AG04450 (cell line): ENCODE measurements around the gene CDC42BPB. TPM values are rescaled to one million over a fixed set of nuclear protein-coding genes. Genes with fewer than 3 reads are reported as not detected.

ENCODE experiments used
- CTCF ChIA-PET: fragments of 300-600, 350-600 bp; formaldehyde crosslinking; extraction: SDS; loops from one replicate; lab custom pipeline; 2022; ENCODE audit warnings: antibody characterized with exemption, inconsistent platforms; lab: Charles Lee
- POLR2A ChIA-PET: fragments of 350-600 bp; formaldehyde crosslinking; extraction: SDS; loops from one replicate; lab custom pipeline; 2021; ENCODE audit warnings: antibody characterized with exemption, inconsistent platforms; lab: Yijun Ruan, JAX
- DNase-seq: peaks from one replicate; pipeline ENCODE4 v3.0.0-alpha.2; 2011; ENCODE audit warnings: low read depth, low spot score
- H3K27ac ChIP-seq: one replicate; pipeline ENCODE4 v1.5.1; 2012; ENCODE audit warnings: low read depth, low read length, control low read depth
- H3K27me3 ChIP-seq: one replicate; pipeline ENCODE4 v1.6.0; 2012; ENCODE audit warnings: low read length; ENCODE audit not compliant: control insufficient read depth, insufficient read depth
- H3K4me3 ChIP-seq: 2 replicates; pipeline ENCODE4 v1.5.1; 2011; ENCODE audit warnings: mild to moderate bottlenecking, low read depth, low read length, control low read depth
- H3K9me3 ChIP-seq: 2 replicates; pipeline ENCODE4 v1.5.1; 2012; ENCODE audit warnings: low read length; ENCODE audit not compliant: control insufficient read depth, insufficient read depth
- polyA plus RNA-seq: library from polyadenylated mRNA; depleted of rRNA; stranded (reverse); fragments of >200 nt; gene quantifications from 2 replicates; pipeline ENCODE4 v1.2.3, GENCODE V29; 2011
- TF ChIP-seq, protein P1 (sequence below): IDR thresholded peaks from 2 replicates; pipeline ENCODE4 v1.5.1; 2011; ENCODE audit warnings: low read depth, low read length, control low read depth, inconsistent platforms

CDC42BPB gene
- polyA plus RNA-seq, 1 experiment, result 57.0 TPM

DNA sequence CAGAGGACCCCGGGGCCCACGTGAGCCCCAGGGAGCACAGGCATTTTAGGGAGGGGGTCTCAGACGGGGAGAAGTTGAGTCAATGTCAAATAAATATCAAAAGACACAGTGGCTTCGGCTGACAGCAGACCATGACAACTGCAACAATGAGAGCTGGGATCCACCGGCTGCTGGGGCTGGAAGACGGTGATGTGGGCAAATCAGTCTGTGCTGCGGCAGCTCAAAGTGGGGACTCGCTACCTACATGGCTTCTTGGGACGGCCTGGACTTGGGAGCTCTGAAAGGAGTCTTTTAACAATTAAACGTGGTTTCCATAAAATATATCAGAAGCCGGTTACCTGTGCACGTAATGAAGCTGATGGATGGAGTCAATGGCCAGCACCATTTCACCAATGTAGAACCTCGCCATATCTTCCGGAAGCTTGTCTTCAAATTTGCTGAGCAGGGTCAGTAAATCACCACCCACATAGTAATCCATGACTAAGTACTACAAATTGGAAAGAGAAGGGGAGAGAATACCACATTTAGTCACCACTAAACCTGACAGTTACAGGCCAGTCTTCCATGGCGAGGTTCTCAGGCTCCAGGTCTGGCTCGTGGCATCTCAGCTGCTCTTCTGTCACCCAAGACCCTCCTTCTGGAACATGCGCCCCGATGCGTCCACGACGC, 58.0 kb downstream of the CDC42BPB start:
- ChIA-PET POLR2A (no interaction called here), CTCF (interaction anchor here (0.6 kb wide), 1 partner anchor 11 kb away, joined by 3 read pairs; no protein-coding TSS in a partner anchor)
- DNase-seq, result no peak
- TF ChIP-seq, protein P1, sequence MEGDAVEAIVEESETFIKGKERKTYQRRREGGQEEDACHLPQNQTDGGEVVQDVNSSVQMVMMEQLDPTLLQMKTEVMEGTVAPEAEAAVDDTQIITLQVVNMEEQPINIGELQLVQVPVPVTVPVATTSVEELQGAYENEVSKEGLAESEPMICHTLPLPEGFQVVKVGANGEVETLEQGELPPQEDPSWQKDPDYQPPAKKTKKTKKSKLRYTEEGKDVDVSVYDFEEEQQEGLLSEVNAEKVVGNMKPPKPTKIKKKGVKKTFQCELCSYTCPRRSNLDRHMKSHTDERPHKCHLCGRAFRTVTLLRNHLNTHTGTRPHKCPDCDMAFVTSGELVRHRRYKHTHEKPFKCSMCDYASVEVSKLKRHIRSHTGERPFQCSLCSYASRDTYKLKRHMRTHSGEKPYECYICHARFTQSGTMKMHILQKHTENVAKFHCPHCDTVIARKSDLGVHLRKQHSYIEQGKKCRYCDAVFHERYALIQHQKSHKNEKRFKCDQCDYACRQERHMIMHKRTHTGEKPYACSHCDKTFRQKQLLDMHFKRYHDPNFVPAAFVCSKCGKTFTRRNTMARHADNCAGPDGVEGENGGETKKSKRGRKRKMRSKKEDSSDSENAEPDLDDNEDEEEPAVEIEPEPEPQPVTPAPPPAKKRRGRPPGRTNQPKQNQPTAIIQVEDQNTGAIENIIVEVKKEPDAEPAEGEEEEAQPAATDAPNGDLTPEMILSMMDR, result no peak
- no peaks in the 10 kb centered on the region for H3K27me3 ChIP-seq
- no peaks in the 10 kb centered on the region; the same call in 1 of the 2 replicates for H3K9me3 ChIP-seq
- H3K27ac ChIP-seq, result no peak overlapping the region
- no peak overlapping the region for H3K4me3 ChIP-seq

DNA sequence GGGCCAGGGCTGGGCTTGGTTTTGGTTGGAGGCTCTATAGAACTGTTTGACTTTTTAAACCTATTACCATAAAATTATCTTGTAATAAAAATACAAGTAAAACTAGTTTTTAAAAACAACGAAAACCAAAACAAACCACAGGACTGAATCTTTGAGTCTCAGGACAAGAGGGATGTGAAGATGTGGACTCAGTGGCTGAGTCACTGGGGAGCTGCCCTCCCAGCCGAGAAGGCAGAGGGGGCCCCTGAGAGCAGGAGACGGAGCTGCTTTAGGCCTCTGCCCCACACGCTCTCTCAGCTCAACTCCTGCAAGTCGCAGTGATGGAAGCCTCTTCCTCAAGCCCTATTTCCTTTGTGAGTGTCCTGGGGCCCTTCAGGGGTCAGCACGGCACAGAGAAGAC, 59.0 kb downstream of the CDC42BPB start:
- no peaks in the 10 kb centered on the region for H3K27me3 ChIP-seq
- TF ChIP-seq, protein P1, result no peak
- H3K9me3 ChIP-seq, result no peaks in the 10 kb centered on the region; the same call in 1 of the 2 replicates
- ChIA-PET POLR2A (no interaction called here), CTCF (interaction anchor here (0.6 kb wide), 2 partner anchors 16 to 299 kb away, joined by 3 to 6 read pairs; no protein-coding TSS in a partner anchor)
- H3K4me3 ChIP-seq, result no peak overlapping the region
- no peak for DNase-seq
- peak overlapping the region; percentile 31 for H3K27ac ChIP-seq

DNA sequence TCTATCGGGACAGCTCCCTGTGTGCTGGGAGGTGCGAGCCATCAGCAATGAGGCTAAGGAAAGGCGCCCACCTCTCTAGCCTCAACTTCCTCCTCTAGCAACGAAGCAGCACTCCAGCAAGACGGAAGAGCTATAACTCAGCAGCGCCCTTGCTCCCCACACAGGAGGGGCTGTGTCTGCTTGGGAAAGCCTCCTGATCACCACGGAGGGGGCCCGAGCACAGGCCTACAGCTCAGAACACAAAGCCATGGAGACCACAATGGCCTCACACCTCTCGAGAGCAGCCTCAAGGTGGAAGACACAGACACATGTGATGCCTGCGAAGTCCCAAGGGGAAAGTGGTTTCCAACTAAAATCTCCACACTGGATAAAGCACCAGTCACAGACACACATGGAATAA, 60.4 kb downstream of the CDC42BPB start:
- CTCF ChIA-PET, result no interaction called here

DNA sequence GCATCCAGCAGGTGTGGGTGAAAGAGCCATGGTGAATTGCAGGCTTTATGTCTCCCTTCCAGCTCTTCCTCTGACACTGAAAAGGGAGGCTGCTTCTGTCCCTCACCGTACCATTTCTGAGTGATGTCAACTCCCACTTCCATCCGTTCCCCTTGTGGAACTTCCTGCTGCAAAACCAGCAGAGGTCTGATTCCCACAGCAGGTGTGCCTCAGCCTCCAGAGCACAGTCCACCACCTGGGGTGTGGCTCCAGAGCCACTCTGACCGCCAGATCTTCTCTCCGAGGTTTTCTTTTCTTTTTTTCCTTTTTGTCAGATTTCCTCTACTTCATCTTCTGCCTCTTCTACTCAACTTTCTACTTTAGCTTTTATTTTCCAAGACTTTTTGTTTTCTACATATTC, 62.7 kb downstream of the CDC42BPB start:
- TF ChIP-seq, protein P1, result no peak
- no peak for DNase-seq
- Histone ChIP-seq H3K4me3 (no peak overlapping the region), H3K27ac (no peak overlapping the region), H3K9me3 (peaks cover 3% of the 10 kb centered on the region), H3K27me3 (no peaks in the 10 kb centered on the region)
- CTCF ChIA-PET, result no interaction called here
- POLR2A ChIA-PET, result no interaction called here

More for the DNA sequence above, 60.4 kb downstream of the CDC42BPB start:
- TF ChIP-seq, protein P1, result no peak
- H3K9me3 ChIP-seq, result no peaks in the 10 kb centered on the region; the same call in 1 of the 2 replicates
- no peaks in the 10 kb centered on the region for H3K27me3 ChIP-seq
- H3K4me3 ChIP-seq, result no peak overlapping the region
- H3K27ac ChIP-seq, result no peak overlapping the region
- POLR2A ChIA-PET, result no interaction called here
- DNase-seq, result no peak

DNA sequence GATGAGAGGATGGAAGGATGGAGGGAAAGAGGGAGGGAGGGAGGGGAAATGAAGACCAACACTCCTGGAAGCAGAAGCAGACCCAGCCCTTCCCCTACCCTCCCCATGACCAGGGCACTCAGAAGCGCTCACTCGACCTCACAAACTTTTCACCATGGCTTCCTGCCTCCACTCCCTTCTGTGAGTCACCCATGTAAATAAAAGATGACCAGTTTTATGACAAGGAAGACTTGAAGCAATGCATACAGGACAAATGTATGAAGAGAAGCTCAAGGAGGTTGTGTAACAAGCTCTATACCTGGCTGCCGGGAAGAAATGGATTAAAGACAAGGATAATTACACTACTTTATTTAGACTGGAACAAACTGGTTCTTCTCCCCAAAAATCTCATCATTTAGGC, 63.8 kb downstream of the CDC42BPB start:
- Histone ChIP-seq H3K9me3 (peaks cover 11% of the 10 kb centered on the region), H3K27me3 (no peaks in the 10 kb centered on the region), H3K27ac (no peak overlapping the region), H3K4me3 (no peak overlapping the region)
- TF ChIP-seq, protein P1, result no peak
- ChIA-PET CTCF (no interaction called here), POLR2A (no interaction called here)
- DNase-seq, result no peak
